Measurements from ENCODE around the gene CYGB.
A peak's percentile ranks its signal among the peaks of the same experiment; 100 is the strongest.

Gene CYGB

DNA sequence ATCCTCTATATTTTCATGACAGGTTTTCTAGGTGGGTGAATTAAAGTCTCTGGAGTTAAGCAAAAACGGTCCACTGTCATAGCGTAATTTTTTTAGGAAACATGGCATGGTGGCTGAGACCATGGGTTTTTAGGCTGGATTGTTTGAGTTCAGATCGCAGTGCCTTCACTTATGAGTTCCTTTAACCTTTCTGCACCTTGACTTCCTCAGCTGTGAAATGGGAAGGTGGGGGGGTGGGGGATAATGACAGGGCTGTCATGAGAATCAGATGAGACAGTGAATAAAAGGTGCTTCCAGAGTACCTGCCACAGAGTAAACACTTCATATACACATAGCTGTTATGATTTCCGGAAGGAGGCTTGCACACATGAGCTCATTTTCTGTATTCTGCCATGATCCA, 14.2 kb upstream of the CYGB start:
- no peak for DNase-seq (ENCODE audit: low spot score)
- H3K27ac ChIP-seq (ENCODE audit: poor library complexity, severe bottlenecking), result peak overlapping the region; percentile 86
- H3K4me1 ChIP-seq (ENCODE audit: insufficient read depth, poor library complexity, severe bottlenecking), result peaks cover 48% of the 10 kb centered on the region

DNA sequence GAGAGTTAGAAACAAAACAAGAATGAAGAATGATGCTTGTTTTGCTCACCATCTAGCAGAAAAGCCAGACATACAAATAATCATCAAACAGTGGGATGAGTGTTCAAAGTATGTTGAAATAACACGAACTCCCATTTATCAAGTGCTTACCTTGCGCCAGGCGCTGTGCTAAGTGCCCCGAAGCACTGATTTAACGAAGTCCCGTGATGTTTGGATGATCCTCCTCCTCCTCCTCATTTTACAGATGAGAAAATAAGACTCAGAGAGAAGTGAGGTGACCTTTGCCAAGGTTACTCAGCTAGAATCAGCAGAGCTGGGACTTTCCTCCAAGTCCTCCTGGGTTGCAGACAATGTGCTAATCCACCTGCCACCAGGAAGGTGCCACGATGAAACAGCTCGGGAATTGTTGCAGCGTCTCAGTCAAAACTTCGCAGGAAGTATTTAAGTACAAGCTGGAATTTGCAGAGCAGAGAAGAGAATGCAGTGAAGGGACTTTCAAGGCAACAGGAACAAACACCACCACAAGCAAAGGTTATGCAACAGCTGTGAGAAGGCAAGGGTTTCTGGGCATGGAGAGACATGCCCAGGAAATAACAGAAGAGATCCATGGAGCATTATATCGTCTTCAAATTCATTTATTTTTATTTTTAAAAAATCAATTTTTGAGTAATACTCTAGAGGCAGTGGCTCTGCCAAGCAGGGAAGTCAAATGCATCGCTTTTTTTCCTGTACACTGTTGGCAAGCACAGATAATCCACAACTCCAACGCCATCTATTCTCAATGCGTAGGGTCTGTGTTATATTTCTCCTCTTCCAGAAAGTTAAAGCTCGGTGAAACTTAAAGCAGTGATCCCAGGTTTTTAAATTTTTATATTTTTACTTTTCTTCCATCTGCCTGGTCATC, 13.5 kb upstream of the CYGB start:
- no peak for DNase-seq (ENCODE audit: low spot score)
- H3K36me3 ChIP-seq (ENCODE audit: low read depth), result no peaks in the 10 kb centered on the region
- peak overlapping the region; percentile 0 for H3K4me3 ChIP-seq (ENCODE audit: severe bottlenecking)
- TF ChIP-seq, protein P1, sequence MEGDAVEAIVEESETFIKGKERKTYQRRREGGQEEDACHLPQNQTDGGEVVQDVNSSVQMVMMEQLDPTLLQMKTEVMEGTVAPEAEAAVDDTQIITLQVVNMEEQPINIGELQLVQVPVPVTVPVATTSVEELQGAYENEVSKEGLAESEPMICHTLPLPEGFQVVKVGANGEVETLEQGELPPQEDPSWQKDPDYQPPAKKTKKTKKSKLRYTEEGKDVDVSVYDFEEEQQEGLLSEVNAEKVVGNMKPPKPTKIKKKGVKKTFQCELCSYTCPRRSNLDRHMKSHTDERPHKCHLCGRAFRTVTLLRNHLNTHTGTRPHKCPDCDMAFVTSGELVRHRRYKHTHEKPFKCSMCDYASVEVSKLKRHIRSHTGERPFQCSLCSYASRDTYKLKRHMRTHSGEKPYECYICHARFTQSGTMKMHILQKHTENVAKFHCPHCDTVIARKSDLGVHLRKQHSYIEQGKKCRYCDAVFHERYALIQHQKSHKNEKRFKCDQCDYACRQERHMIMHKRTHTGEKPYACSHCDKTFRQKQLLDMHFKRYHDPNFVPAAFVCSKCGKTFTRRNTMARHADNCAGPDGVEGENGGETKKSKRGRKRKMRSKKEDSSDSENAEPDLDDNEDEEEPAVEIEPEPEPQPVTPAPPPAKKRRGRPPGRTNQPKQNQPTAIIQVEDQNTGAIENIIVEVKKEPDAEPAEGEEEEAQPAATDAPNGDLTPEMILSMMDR (IDR thresholded peaks at IDR 0.05; ENCODE audit: poor library complexity, severe bottlenecking), result no peak
- H3K9me3 ChIP-seq (ENCODE audit: severe bottlenecking), result no peaks in the 10 kb centered on the region
- peak; percentile 53 for ATAC-seq (ENCODE audit: low read depth)
- peaks cover 50% of the 10 kb centered on the region for H3K4me1 ChIP-seq (ENCODE audit: insufficient read depth, poor library complexity, severe bottlenecking)
- H3K27ac ChIP-seq (ENCODE audit: poor library complexity, severe bottlenecking), result peak overlapping the region; percentile 86
- H3K27me3 ChIP-seq (ENCODE audit: insufficient read depth, poor library complexity, severe bottlenecking), result no peaks in the 10 kb centered on the region

More for the DNA sequence above, 14.2 kb upstream of the CYGB start:
- no peaks in the 10 kb centered on the region for H3K27me3 ChIP-seq (ENCODE audit: insufficient read depth, poor library complexity, severe bottlenecking)
- H3K9me3 ChIP-seq (ENCODE audit: severe bottlenecking), result no peaks in the 10 kb centered on the region
- TF ChIP-seq, protein P1 (IDR thresholded peaks at IDR 0.05; ENCODE audit: poor library complexity, severe bottlenecking), result no peak
- H3K4me3 ChIP-seq (ENCODE audit: severe bottlenecking), result no peak overlapping the region
- ATAC-seq (ENCODE audit: low read depth), result no peak
- no peaks in the 10 kb centered on the region for H3K36me3 ChIP-seq (ENCODE audit: low read depth)

GRCh38 chr17:76549539-76549938, 12.0 kb upstream of the CYGB start:
- H3K4me3 ChIP-seq (ENCODE audit: severe bottlenecking), result no peak overlapping the region

DNA sequence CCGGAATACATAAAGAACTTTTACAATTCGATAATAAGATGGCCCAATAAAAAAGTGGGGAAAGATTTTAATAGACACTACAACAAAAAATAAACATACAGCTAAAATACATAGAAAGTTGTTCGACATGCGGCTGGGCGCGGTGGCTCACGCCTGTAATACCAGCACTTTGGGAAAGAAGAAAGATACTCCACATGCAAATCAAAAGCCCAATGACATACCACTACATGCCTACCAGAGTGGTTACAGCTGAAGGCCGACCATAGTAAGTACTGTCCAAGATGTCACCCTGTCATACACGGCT, 11.7 kb upstream of the CYGB start:
- H3K27me3 ChIP-seq (ENCODE audit: insufficient read depth, poor library complexity, severe bottlenecking), result no peaks in the 10 kb centered on the region
- H3K4me1 ChIP-seq (ENCODE audit: insufficient read depth, poor library complexity, severe bottlenecking), result peaks cover 47% of the 10 kb centered on the region
- TF ChIP-seq, protein P1 (IDR thresholded peaks at IDR 0.05; ENCODE audit: poor library complexity, severe bottlenecking), result no peak
- H3K36me3 ChIP-seq (ENCODE audit: low read depth), result no peaks in the 10 kb centered on the region
- no peaks in the 10 kb centered on the region for H3K9me3 ChIP-seq (ENCODE audit: severe bottlenecking)
- no peak overlapping the region for H3K4me3 ChIP-seq (ENCODE audit: severe bottlenecking)
- H3K27ac ChIP-seq (ENCODE audit: poor library complexity, severe bottlenecking), result no peak overlapping the region
- ATAC-seq (ENCODE audit: low read depth), result no peak
- no peak for DNase-seq (ENCODE audit: low spot score)

More at GRCh38 chr17:76549539-76549938, 12.0 kb upstream of the CYGB start:
- Histone ChIP-seq H3K4me1 (ENCODE audit: insufficient read depth, poor library complexity, severe bottlenecking) (peaks cover 47% of the 10 kb centered on the region), H3K36me3 (ENCODE audit: low read depth) (no peaks in the 10 kb centered on the region), H3K27me3 (ENCODE audit: insufficient read depth, poor library complexity, severe bottlenecking) (no peaks in the 10 kb centered on the region), H3K27ac (ENCODE audit: poor library complexity, severe bottlenecking) (peak overlapping the region; percentile 86), H3K9me3 (ENCODE audit: severe bottlenecking) (no peaks in the 10 kb centered on the region)
- no peak for DNase-seq (ENCODE audit: low spot score)
- no peak for ATAC-seq (ENCODE audit: low read depth)
- TF ChIP-seq, protein P1 (IDR thresholded peaks at IDR 0.05; ENCODE audit: poor library complexity, severe bottlenecking), result no peak

All from RWPE2 (cell line).